GM04503 (cell line): ENCODE results near the gene SGPL1.
A peak's percentile ranks its signal among the peaks of the same experiment; 100 is the strongest.

Experiments used
- DNase-seq: peaks from one replicate; pipeline ENCODE4 v3.0.0-alpha.2; 2012; ENCODE audit warnings: low read depth

SGPL1 gene

GRCh38 chr10:70811881-70812280 is 3.9 kb upstream of the SGPL1 start:
- DNase-seq = no peak

- no peak for DNase-seq
Observed at GRCh38 chr10:70812814-70813213, 2.9 kb upstream of the SGPL1 start.

GRCh38 chr10:70814126-70814525 is 1.6 kb upstream of the SGPL1 start:
- DNase-seq = no peak

GRCh38 chr10:70816220-70816894 is 609 bp downstream of the SGPL1 start:
- peak; percentile 74 for DNase-seq

GRCh38 chr10:70820976-70821750 is 5.4 kb downstream of the SGPL1 start:
- DNase-seq = no peak

GRCh38 chr10:70822076-70822820 is 6.5 kb downstream of the SGPL1 start:
- DNase-seq = no peak

GRCh38 chr10:70827086-70827757 is 11.5 kb downstream of the SGPL1 start:
- DNase-seq = no peak

- no peak for DNase-seq
Observed at GRCh38 chr10:70828923-70829322, 13.2 kb downstream of the SGPL1 start.

GRCh38 chr10:70829543-70829942 is 13.8 kb downstream of the SGPL1 start:
- no peak for DNase-seq

GRCh38 chr10:70830164-70830563 is 14.4 kb downstream of the SGPL1 start:
- no peak for DNase-seq

- DNase-seq = no peak
Observed at GRCh38 chr10:70832221-70832620, 16.5 kb downstream of the SGPL1 start.

GRCh38 chr10:70832852-70833528 is 17.2 kb downstream of the SGPL1 start:
- peak; percentile 89 for DNase-seq

- DNase-seq = no peak
Observed at GRCh38 chr10:70833601-70834000, 17.9 kb downstream of the SGPL1 start.

GRCh38 chr10:70834021-70834420 is 18.3 kb downstream of the SGPL1 start:
- no peak for DNase-seq

GRCh38 chr10:70834441-70835151 is 18.8 kb downstream of the SGPL1 start:
- no peak for DNase-seq

GRCh38 chr10:70836319-70836718 is 20.6 kb downstream of the SGPL1 start:
- DNase-seq = no peak

GRCh38 chr10:70837660-70838059 is 21.9 kb downstream of the SGPL1 start:
- no peak for DNase-seq

- no peak for DNase-seq
Observed at GRCh38 chr10:70838270-70838805, 22.6 kb downstream of the SGPL1 start.

GRCh38 chr10:70840836-70841235 is 25.1 kb downstream of the SGPL1 start:
- DNase-seq = no peak

- DNase-seq = no peak
Observed at GRCh38 chr10:70843333-70843732, 27.6 kb downstream of the SGPL1 start.
